GM19193 (cell line): Measurements from ENCODE around the gene FEZ2.

ENCODE experiments used
- POLR2A ChIP-seq: IDR thresholded peaks from 4 replicates; pipeline ENCODE4 v1.6.1; 2011; ENCODE audit not compliant: insufficient read depth, insufficient read length; ENCODE audit errors: extremely low read depth

Gene FEZ2

GRCh38 chr2:36597532-36598377 lies at the start of gene FEZ2:
Gene FEZ2, minus strand, starts transcription at chr2:36598168. Its CDS starts 26 bp downstream, at chr2:36598142.
- TF ChIP-seq POLR2A, result peak; percentile 63

- TF ChIP-seq POLR2A, result no peak
These were observed 37.1 kb upstream of the FEZ2 start for GRCh38 chr2:36634981-36635597.

GRCh38 chr2:36633470-36634092 lies 35.6 kb upstream of the FEZ2 start:
- no peak for TF ChIP-seq POLR2A

- TF ChIP-seq POLR2A, result no peak
These were observed 28.8 kb upstream of the FEZ2 start for GRCh38 chr2:36626756-36627155.

GRCh38 chr2:36626071-36626470 lies 28.1 kb upstream of the FEZ2 start:
- TF ChIP-seq POLR2A, result no peak

GRCh38 chr2:36625304-36625703 lies 27.3 kb upstream of the FEZ2 start:
- TF ChIP-seq POLR2A, result no peak

GRCh38 chr2:36620321-36620720 lies 22.4 kb upstream of the FEZ2 start:
- no peak for TF ChIP-seq POLR2A

- TF ChIP-seq POLR2A, result no peak
These were observed 20.4 kb upstream of the FEZ2 start for GRCh38 chr2:36618381-36618780.

- no peak for TF ChIP-seq POLR2A
These were observed 19.0 kb upstream of the FEZ2 start for GRCh38 chr2:36616947-36617346.

GRCh38 chr2:36615222-36615621 lies 17.3 kb upstream of the FEZ2 start:
- no peak for TF ChIP-seq POLR2A

GRCh38 chr2:36613801-36614200 lies 15.8 kb upstream of the FEZ2 start:
- no peak for TF ChIP-seq POLR2A

- no peak for TF ChIP-seq POLR2A
These were observed 13.5 kb upstream of the FEZ2 start for GRCh38 chr2:36611316-36611990.

- no peak for TF ChIP-seq POLR2A
These were observed 11.5 kb upstream of the FEZ2 start for GRCh38 chr2:36609507-36609906.

GRCh38 chr2:36607947-36608346 lies 10.0 kb upstream of the FEZ2 start:
- no peak for TF ChIP-seq POLR2A

GRCh38 chr2:36606925-36607324 lies 9.0 kb upstream of the FEZ2 start:
- TF ChIP-seq POLR2A, result no peak
